Right lobe of liver (tissue), 6 donors: ENCODE measurements around the gene NMNAT2. TPM values are rescaled to one million over a fixed set of nuclear protein-coding genes. Genes with fewer than 3 reads are reported as not detected.

Experiments used
- ATAC-seq, 4 donors: fragments of 200-7000 bp; cut with Tn5 transposase; one replicate each; pipeline ENCODE4 v1.9.1; 2020; ENCODE audit warnings: mild to moderate bottlenecking in 4 of 4, moderate library complexity in 4 of 4
- DNase-seq, 3 donors: peaks; one replicate each; pipeline ENCODE4 v3.0.0-alpha.2; 2020
- H3K27ac ChIP-seq, 3 donors: fragments of 200-600 bp; one replicate each; pipeline ENCODE4 v1.8.0; 2022
- H3K27me3 ChIP-seq, 2 donors: fragments of 200-600 bp; one replicate each; pipeline ENCODE4 v1.8.0; 2022
- H3K36me3 ChIP-seq, 4 donors: fragments of 200-600 bp; sonication (generic) in 1 of 4; one replicate each; pipeline versions ENCODE4 v1.5.1 to v1.8.0; 2017 to 2022; ENCODE audit warnings: control low read depth in 1 of 4
- H3K4me1 ChIP-seq, 4 donors: fragments of 200-600 bp; sonication (generic) in 1 of 4; one replicate each; pipeline versions ENCODE4 v1.5.1 to v1.8.0; 2017 to 2022; ENCODE audit warnings: control low read depth in 1 of 4
- H3K4me3 ChIP-seq, 3 donors: fragments of 200-600 bp; one replicate each; pipeline ENCODE4 v1.8.0; 2022
- H3K9me3 ChIP-seq, 4 donors: fragments of 200-600 bp; sonication (generic) in 1 of 4; one replicate each; pipeline versions ENCODE4 v1.5.1 to v1.8.0; 2017 to 2022; ENCODE audit warnings: control low read depth in 1 of 4
- CTCF ChIP-seq, 4 donors: fragments of 200-600 bp in 3 of 4; fragments of 450-650 bp in 1 of 4; IDR thresholded peaks; one replicate each; pipeline versions ENCODE4 v1.5.1 to v1.8.0; 2016 to 2022; ENCODE audit warnings: antibody characterized with exemption in 4 of 4, mild to moderate bottlenecking in 2 of 4
- POLR2A ChIP-seq: fragments of 450-650 bp; IDR thresholded peaks from one replicate; pipeline ENCODE4 v1.6.1; 2017; ENCODE audit warnings: antibody characterized with exemption, mild to moderate bottlenecking
- WGBS: methylation state at CpG from one replicate; pipeline ENCODE4 v1.1.6; 2018; ENCODE audit warnings: low coverage, low lambda C conversion rate; ENCODE audit not compliant: insufficient coverage; ENCODE audit errors: missing lambda C conversion rate; 5-methylcytosine and 5-hydroxymethylcytosine counted together
- intact Hi-C, 2 donors: fragments of 100-400 bp; cut with DNase I; formaldehyde crosslinking; loops; one replicate each; pipeline versions ENCODE4 v1.11.2 to v1.14.1; 2022
- long read RNA-seq: library from polyadenylated mRNA; unstranded; transcript quantifications from one replicate; pipeline ENCODE4 v2.0.0, GENCODE V29; 2019
- total RNA-seq, 6 experiments: library from RNA; depleted of rRNA in 2 of 6; stranded (reverse); fragments of >200 nt in 2 of 6; fragmentation: NEBNext Ultra II Directional in 3 of 6; extraction: Animal tissue kit (Norgen Biotek cat#: 25700) in 3 of 6; gene quantifications; one replicate each; pipeline versions ENCODE4 v1.1.0 to v1.2.4, GENCODE V29; 2016 to 2023
- donor health status: DM: no; HTN: yes; CAD: no.
- donor health status: DM: no; HTN: no; CAD: no.
- donor health status: DM: no; HTN: no; CAD: no.
- donor health status: DM: no; HTN: yes; CAD: no.
- donor health status: DM: no; HTN: yes; CAD: no.

Gene NMNAT2
- total RNA-seq, result under 1 TPM in 3 of 6 experiments, not detected in 3; 0.06 to 0.07 (median 0.06) TPM
- long read RNA-seq, result 0 reads

- Histone ChIP-seq H3K27me3 (peaks cover 6 to 7% of the 10 kb centered on the region in 2 donors), H3K9me3 (no peaks in the 10 kb centered on the region), H3K36me3 (no peaks in the 10 kb centered on the region), H3K4me3 (no peak within 1 kb of the TSS), H3K27ac (no peak within 1 kb of the TSS), H3K4me1 (peaks cover 0 to 7% (median 0%) of the 10 kb centered on the region in 4 donors)
- DNase-seq (peak in 1 of 3 donors; percentile 20), ATAC-seq (peak in 2 of 4 donors; percentile 19 to 28)
- WGBS, result 6% methylated on average over 29 of the region's 45 CpGs
- intact Hi-C loops, result no loop called here
- TF ChIP-seq CTCF (IDR thresholded peaks at IDR 0.05) (no peak), POLR2A (no peak)
Measured at GRCh38 chr1:183417772-183418491, at the start of gene NMNAT2. TSS of gene NMNAT2 (minus strand) at chr1:183418380. CDS start at chr1:183418267, 113 bp downstream.

GRCh38 chr1:183467687-183468086 is 49.5 kb upstream of the NMNAT2 start:
- ATAC-seq, result peak in 1 of 4 donors; percentile 7
- WGBS, result 16% methylated on average over 1 of the region's 1 CpG
- no peak overlapping the region for H3K4me3 ChIP-seq
- H3K4me1 ChIP-seq, result peaks cover 0 to 15% (median 5%) of the 10 kb centered on the region in 4 donors
- H3K27ac ChIP-seq, result peak overlapping the region in 2 of 3 donors; percentile 19 to 26
- no peaks in the 10 kb centered on the region for H3K27me3 ChIP-seq
- DNase-seq, result no peak
- no peaks in the 10 kb centered on the region for H3K9me3 ChIP-seq
- intact Hi-C loops, result no loop called here
- no peaks in the 10 kb centered on the region for H3K36me3 ChIP-seq
- TF ChIP-seq POLR2A (no peak), CTCF (IDR thresholded peaks at IDR 0.05) (no peak)

GRCh38 chr1:183466781-183467180 is 48.6 kb upstream of the NMNAT2 start:
- TF ChIP-seq POLR2A (no peak), CTCF (IDR thresholded peaks at IDR 0.05) (no peak)
- 40% methylated on average over 1 of the region's 2 CpGs for WGBS

GRCh38 chr1:183463566-183463965 is 45.4 kb upstream of the NMNAT2 start:
- ATAC-seq, result no peak
- Histone ChIP-seq H3K9me3 (no peaks in the 10 kb centered on the region), H3K27me3 (no peaks in the 10 kb centered on the region), H3K27ac (no peak overlapping the region), H3K4me3 (no peak overlapping the region), H3K36me3 (no peaks in the 10 kb centered on the region), H3K4me1 (peaks cover 0 to 19% (median 3%) of the 10 kb centered on the region in 4 donors)
- no peak for DNase-seq
- intact Hi-C loops, result no loop called here
- whole genome bisulfite sequencing, result 67% methylated on average over 2 of the region's 2 CpGs
- no peak for TF ChIP-seq POLR2A
- no peak for TF ChIP-seq CTCF (IDR thresholded peaks at IDR 0.05)

More at GRCh38 chr1:183466781-183467180, 48.6 kb upstream of the NMNAT2 start:
- H3K36me3 ChIP-seq, result no peaks in the 10 kb centered on the region
- ATAC-seq, result no peak
- no peak overlapping the region for H3K4me3 ChIP-seq
- no peaks in the 10 kb centered on the region for H3K27me3 ChIP-seq
- DNase-seq, result no peak
- no peak overlapping the region for H3K27ac ChIP-seq
- intact Hi-C loops, result no loop called here
- peaks cover 0 to 15% (median 5%) of the 10 kb centered on the region in 4 donors for H3K4me1 ChIP-seq
- no peaks in the 10 kb centered on the region for H3K9me3 ChIP-seq
